Measurements from ENCODE around the gene DNMT3A.

DNA sequence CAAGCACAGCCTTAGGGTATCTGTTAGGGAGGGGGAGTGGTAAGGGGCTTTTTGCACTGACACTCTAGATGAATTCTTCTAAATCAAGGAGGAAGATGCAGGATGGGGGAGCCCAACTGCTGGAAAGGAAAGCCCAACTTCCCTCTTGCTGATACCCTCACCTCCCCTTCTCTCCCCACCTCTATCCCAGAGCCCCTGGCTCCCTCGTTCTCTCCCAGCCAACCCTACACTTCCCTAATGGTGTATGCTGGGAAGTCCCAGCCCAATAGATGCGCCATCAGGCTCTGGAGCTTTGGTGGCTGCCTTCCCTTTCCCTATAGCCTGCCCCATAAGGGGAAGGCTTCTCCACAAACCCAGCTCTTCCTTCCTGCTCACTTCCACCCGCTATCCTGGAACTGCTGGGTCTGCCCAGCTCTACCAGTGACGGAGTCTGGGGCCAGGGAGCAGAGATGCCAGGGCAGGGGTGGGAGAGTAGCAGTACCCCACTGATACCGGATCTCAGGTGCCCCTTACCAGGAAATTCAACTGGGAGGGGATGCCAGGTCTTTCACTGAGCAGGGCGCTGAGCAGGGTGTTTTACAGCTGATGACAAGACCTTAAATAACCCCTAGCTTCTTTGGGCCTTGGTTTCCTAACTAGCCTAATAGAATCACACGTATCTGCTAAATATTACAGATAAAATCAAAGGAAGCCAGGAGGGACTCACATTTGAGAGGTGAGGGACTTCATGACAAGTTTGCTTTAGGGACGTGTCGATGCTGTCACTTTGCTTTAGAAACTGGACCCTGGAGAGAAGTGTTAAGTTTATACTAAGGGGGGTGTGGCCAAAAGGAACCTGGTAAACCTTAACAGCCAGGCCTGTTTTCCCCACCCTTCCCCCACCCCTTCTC, 82.6 kb downstream of the DNMT3A start:
- TF ChIP-seq CTCF (conservative IDR thresholded peaks at IDR 0.05; ENCODE audit: low read length) (no peak), EZH2phosphoT487 (IDR thresholded peaks at IDR 0.05; ENCODE audit: borderline replicate concordance) (no peak)

All from Loucy (cell line).